Muscle layer of duodenum (tissue), 2 donors: ENCODE measurements around the gene ZBTB21.

Experiments
- H3K27ac ChIP-seq: one replicate; pipeline ENCODE4 v1.7.0; 2013; ENCODE audit warnings: mild to moderate bottlenecking, low read length
- H3K27me3 ChIP-seq: one replicate; pipeline ENCODE4 v1.7.0; 2013; ENCODE audit warnings: low read depth, mild to moderate bottlenecking, control low read depth, low read length
- H3K36me3 ChIP-seq, 2 donors: one replicate each; pipeline ENCODE4 v1.7.0; 2013; ENCODE audit warnings: low read length in 2 of 2, control low read depth in 1 of 2, mild to moderate bottlenecking in 1 of 2; ENCODE audit not compliant: insufficient read depth in 2 of 2, control insufficient read depth in 1 of 2
- H3K4me1 ChIP-seq, 2 donors: one replicate each; pipeline ENCODE4 v1.7.0; 2013; ENCODE audit warnings: low read length in 2 of 2, mild to moderate bottlenecking in 2 of 2, control low read depth in 1 of 2, moderate library complexity in 1 of 2; ENCODE audit not compliant: insufficient read depth in 2 of 2, control insufficient read depth in 1 of 2
- H3K4me3 ChIP-seq, 2 donors: one replicate each; pipeline ENCODE4 v1.7.0; 2013; ENCODE audit warnings: low read length in 2 of 2, low read depth in 1 of 2, mild to moderate bottlenecking in 1 of 2
- H3K9me3 ChIP-seq, 2 donors: one replicate each; pipeline ENCODE4 v1.7.0; 2013; ENCODE audit warnings: low read length in 2 of 2, control low read depth in 1 of 2, mild to moderate bottlenecking in 1 of 2; ENCODE audit not compliant: control insufficient read depth in 1 of 2
- donor health status: healthy.

The ZBTB21 gene

DNA sequence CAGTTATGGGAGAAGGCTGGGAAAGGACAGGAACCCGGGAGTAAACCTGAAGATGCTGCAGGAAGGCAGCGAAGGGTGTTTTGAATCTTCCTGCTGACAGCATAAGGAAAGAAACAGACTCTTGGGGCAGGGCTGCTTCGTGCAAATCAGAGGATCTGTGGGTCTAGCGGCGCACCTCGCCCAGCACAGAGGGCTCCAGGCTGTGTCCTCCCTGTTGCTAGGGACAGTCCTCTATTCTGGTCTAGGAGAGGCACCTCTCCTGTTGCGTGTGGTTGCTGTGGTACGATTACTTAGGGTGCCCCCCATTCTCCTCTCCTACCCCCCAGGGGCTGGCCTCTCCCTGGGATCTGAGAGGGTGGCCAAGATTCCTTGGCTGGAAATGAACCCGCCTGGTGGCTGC lies 67.7 kb downstream of the ZBTB21 start:
- no peak overlapping the region for H3K27ac ChIP-seq
- H3K9me3 ChIP-seq, result no peaks in the 10 kb centered on the region
- H3K36me3 ChIP-seq, result peaks cover 3 to 8% of the 10 kb centered on the region in 2 donors
- H3K4me3 ChIP-seq, result no peak overlapping the region
- H3K27me3 ChIP-seq, result no peaks in the 10 kb centered on the region
- peaks cover 0 to 2% of the 10 kb centered on the region in 2 donors for H3K4me1 ChIP-seq

- Histone ChIP-seq H3K36me3 (peaks cover 3 to 8% of the 10 kb centered on the region in 2 donors), H3K4me3 (no peak overlapping the region), H3K27ac (no peak overlapping the region), H3K9me3 (no peaks in the 10 kb centered on the region), H3K27me3 (no peaks in the 10 kb centered on the region), H3K4me1 (no peaks in the 10 kb centered on the region)
Measured at GRCh38 chr21:41941941-41942340, 68.2 kb downstream of the ZBTB21 start.

DNA sequence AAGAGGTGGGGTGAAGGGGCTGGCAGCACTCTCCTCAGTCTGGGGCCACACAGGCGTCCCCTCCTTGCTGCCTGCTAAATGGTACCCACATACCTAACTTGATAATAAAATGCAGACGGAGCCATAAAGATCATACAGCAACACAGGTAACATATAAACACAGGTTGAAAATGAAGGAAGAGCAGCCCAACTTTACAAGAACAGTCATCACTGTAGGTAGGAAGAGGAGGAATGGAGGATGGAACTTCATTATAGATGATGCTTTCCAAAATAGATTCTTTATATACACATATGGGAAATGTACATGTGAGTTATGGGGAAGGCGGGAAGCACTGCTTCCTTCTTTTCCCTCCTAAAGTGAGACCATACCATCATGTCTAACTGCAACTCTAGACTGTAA lies 69.7 kb downstream of the ZBTB21 start:
- no peaks in the 10 kb centered on the region for H3K4me1 ChIP-seq
- H3K36me3 ChIP-seq, result peaks cover 3 to 8% of the 10 kb centered on the region in 2 donors
- no peaks in the 10 kb centered on the region for H3K27me3 ChIP-seq
- no peaks in the 10 kb centered on the region for H3K9me3 ChIP-seq
- no peak overlapping the region for H3K4me3 ChIP-seq
- no peak overlapping the region for H3K27ac ChIP-seq

- H3K27me3 ChIP-seq, result no peaks in the 10 kb centered on the region
Measured at GRCh38 chr21:41939391-41939790, 70.8 kb downstream of the ZBTB21 start.

More at GRCh38 chr21:41939391-41939790, 70.8 kb downstream of the ZBTB21 start:
- Histone ChIP-seq H3K36me3 (peaks cover 3 to 8% of the 10 kb centered on the region in 2 donors), H3K4me1 (peaks cover 0 to under 1% of the 10 kb centered on the region in 2 donors), H3K4me3 (no peak overlapping the region), H3K9me3 (no peaks in the 10 kb centered on the region), H3K27ac (no peak overlapping the region)
